ENCODE measurements around the gene IRAK1. TPM values are rescaled to one million over a fixed set of nuclear protein-coding genes. Genes with fewer than 3 reads are reported as not detected.

The IRAK1 gene
- total RNA-seq, 4 donors from 2014 or later, result 64.1 to 155 (median 107) TPM

DNA sequence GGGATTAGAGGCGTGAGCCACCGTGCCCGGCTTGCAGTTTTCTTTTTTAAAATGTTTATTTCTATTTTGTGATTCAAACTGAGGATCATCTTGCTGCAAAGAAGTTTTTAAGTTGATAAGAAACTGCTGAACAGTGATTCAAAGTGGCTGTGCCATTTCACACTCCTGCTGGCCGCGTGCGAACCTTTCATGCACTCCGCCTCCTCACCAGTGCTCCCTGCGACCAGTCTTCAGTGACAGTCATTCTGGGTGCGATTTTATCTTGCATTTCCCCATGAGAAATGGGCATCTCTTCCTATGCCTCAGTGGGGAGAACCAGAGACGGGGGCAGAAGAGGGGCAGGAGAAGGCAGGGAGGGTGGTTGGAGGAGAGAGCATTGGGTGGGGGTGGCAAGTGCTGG lies 25.7 kb downstream of the IRAK1 start:
- no peak overlapping the region for H3K27ac ChIP-seq
- intact Hi-C loops (cut with DNase I; ENCODE audit: low total_unique reads), result no loop called here
- H3K4me1 ChIP-seq, result no peaks in the 10 kb centered on the region
- H3K9me3 ChIP-seq, result no peaks in the 10 kb centered on the region
- no peaks in the 10 kb centered on the region for H3K36me3 ChIP-seq
- in situ Hi-C loops (cut with MboI; ENCODE audit: low pct_ligation_motif_present in 1 of 4, low pct_unique_long_range_greater_than_20kb in 1 of 4, low sequenced_read_pairs in 3 of 4), result no loop called here
- H3K27me3 ChIP-seq, result no peaks in the 10 kb centered on the region
- no peak for TF ChIP-seq POLR2A (IDR thresholded peaks at IDR 0.05)
- TF ChIP-seq, protein P1, sequence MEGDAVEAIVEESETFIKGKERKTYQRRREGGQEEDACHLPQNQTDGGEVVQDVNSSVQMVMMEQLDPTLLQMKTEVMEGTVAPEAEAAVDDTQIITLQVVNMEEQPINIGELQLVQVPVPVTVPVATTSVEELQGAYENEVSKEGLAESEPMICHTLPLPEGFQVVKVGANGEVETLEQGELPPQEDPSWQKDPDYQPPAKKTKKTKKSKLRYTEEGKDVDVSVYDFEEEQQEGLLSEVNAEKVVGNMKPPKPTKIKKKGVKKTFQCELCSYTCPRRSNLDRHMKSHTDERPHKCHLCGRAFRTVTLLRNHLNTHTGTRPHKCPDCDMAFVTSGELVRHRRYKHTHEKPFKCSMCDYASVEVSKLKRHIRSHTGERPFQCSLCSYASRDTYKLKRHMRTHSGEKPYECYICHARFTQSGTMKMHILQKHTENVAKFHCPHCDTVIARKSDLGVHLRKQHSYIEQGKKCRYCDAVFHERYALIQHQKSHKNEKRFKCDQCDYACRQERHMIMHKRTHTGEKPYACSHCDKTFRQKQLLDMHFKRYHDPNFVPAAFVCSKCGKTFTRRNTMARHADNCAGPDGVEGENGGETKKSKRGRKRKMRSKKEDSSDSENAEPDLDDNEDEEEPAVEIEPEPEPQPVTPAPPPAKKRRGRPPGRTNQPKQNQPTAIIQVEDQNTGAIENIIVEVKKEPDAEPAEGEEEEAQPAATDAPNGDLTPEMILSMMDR (IDR thresholded peaks at IDR 0.05), result no peak
- TF ChIP-seq EP300 (IDR thresholded peaks at IDR 0.05; ENCODE audit: low read depth), result no peak
- TF ChIP-seq POLR2AphosphoS5 (IDR thresholded peaks at IDR 0.05), result no peak
- DNase-seq, result no peak
- no peak overlapping the region for H3K4me3 ChIP-seq
- WGBS, 2 donors (ENCODE audit: low coverage in 1 of 2), result 88% methylated on average over 10 of the region's 10 CpGs; no CpG with 5 or more reads in 1 of the 2 donors

DNA sequence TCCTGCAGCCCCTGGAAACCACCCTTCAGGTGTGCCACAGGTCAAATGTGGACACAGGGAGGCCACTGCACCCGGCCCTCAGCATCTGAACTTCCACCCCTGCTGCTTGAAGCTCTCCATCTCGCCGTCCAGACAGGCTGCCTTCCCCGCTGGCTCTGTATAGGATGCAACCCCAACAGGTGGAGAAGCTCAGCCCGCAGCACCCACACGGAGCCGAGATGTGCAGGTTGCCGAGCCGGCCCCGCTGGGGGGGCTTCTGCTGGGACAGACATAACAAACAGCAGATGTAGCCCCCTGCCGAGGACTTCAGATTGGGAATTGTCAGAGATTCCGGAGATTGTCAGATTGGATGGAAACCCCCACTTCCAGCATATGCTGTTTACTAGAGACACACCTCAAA lies 26.6 kb downstream of the IRAK1 start:
- in situ Hi-C loops (cut with MboI; ENCODE audit: low pct_ligation_motif_present in 1 of 4, low pct_unique_long_range_greater_than_20kb in 1 of 4, low sequenced_read_pairs in 3 of 4) (no loop called here), intact Hi-C loops (cut with DNase I; ENCODE audit: low total_unique reads) (no loop called here)
- no peaks in the 10 kb centered on the region for H3K36me3 ChIP-seq
- H3K9me3 ChIP-seq, result no peaks in the 10 kb centered on the region
- H3K4me3 ChIP-seq, result no peak overlapping the region
- no peaks in the 10 kb centered on the region for H3K27me3 ChIP-seq
- no peak overlapping the region for H3K27ac ChIP-seq
- 81% methylated on average over 12 of the region's 12 CpGs; no CpG with 5 or more reads in 1 of the 2 donors for WGBS, 2 donors (ENCODE audit: low coverage in 1 of 2)
- TF ChIP-seq EP300 (IDR thresholded peaks at IDR 0.05; ENCODE audit: low read depth) (no peak), POLR2A (IDR thresholded peaks at IDR 0.05) (no peak), POLR2AphosphoS5 (IDR thresholded peaks at IDR 0.05) (no peak)
- TF ChIP-seq, protein P1 (IDR thresholded peaks at IDR 0.05), result no peak
- no peak for DNase-seq
- no peaks in the 10 kb centered on the region for H3K4me1 ChIP-seq

GRCh38 chrX:153992180-153992579 lies 27.5 kb downstream of the IRAK1 start:
- in situ Hi-C loops (cut with MboI; ENCODE audit: low pct_ligation_motif_present in 1 of 4, low pct_unique_long_range_greater_than_20kb in 1 of 4, low sequenced_read_pairs in 3 of 4) (no loop called here), intact Hi-C loops (cut with DNase I; ENCODE audit: low total_unique reads) (no loop called here)
- H3K9me3 ChIP-seq, result no peaks in the 10 kb centered on the region
- TF ChIP-seq, protein P1 (IDR thresholded peaks at IDR 0.05), result no peak
- TF ChIP-seq POLR2AphosphoS5 (IDR thresholded peaks at IDR 0.05) (no peak), EP300 (IDR thresholded peaks at IDR 0.05; ENCODE audit: low read depth) (no peak), POLR2A (IDR thresholded peaks at IDR 0.05) (no peak)
- no peaks in the 10 kb centered on the region for H3K36me3 ChIP-seq
- 90% methylated on average over 8 of the region's 8 CpGs; no CpG with 5 or more reads in 1 of the 2 donors for WGBS, 2 donors (ENCODE audit: low coverage in 1 of 2)
- H3K27me3 ChIP-seq, result no peaks in the 10 kb centered on the region
- no peak overlapping the region for H3K4me3 ChIP-seq
- no peak for DNase-seq
- no peaks in the 10 kb centered on the region for H3K4me1 ChIP-seq
- H3K27ac ChIP-seq, result no peak overlapping the region

- intact Hi-C loops (cut with DNase I; ENCODE audit: low total_unique reads), result no loop called here
- TF ChIP-seq EP300 (IDR thresholded peaks at IDR 0.05; ENCODE audit: low read depth) (no peak), POLR2A (IDR thresholded peaks at IDR 0.05) (no peak)
- Histone ChIP-seq H3K36me3 (no peaks in the 10 kb centered on the region), H3K27ac (no peak overlapping the region), H3K27me3 (no peaks in the 10 kb centered on the region), H3K9me3 (no peaks in the 10 kb centered on the region), H3K4me3 (no peak overlapping the region), H3K4me1 (peaks cover 0 to 3% (median 2%) of the 10 kb centered on the region in 4 donors)
- DNase-seq, result no peak
- in situ Hi-C loops (cut with MboI; ENCODE audit: low pct_ligation_motif_present in 1 of 4, low pct_unique_long_range_greater_than_20kb in 1 of 4, low sequenced_read_pairs in 3 of 4), result no loop called here
- 99% methylated on average over 3 of the region's 3 CpGs; no CpG with 5 or more reads in 1 of the 2 donors for WGBS, 2 donors (ENCODE audit: low coverage in 1 of 2)
Measured at GRCh38 chrX:153991013-153991580, 28.6 kb downstream of the IRAK1 start.
